HG03280 (cell line): ENCODE results near the gene TRIM74.
"Not testable (repeated sequence)": the region's sequence is repeated elsewhere in the genome, so short reads cannot be mapped to it uniquely, and the experiment has no call there.

Experiments
- ATAC-seq: cut with Tn5 transposase; IDR thresholded peaks from one replicate; pipeline ENCODE4 v1.9.1; 2021; ENCODE audit warnings: mild to moderate bottlenecking, moderate library complexity; ENCODE audit not compliant: unreplicated experiment

Gene TRIM74

DNA sequence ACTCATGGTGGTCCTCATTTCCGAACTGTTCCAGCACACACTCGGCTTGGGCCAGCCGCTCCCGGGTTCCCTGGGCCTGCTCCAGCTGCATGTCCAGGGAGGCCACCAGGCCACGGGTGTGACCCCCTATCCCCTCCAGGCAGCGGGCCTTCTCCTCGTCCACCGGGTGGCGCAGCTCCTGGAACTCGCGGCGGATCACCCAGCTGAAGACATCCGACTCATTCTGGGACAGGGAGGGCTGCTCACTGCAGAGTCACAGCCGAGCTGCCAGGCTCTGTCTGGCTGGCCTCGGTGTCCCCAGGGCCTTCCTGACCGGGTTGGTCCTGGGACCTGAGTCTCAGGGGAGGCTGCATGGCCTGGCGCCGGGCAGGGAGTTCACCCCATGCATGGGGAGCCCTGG, 9.2 kb downstream of the TRIM74 start:
- ATAC-seq, result not testable (repeated sequence)

DNA sequence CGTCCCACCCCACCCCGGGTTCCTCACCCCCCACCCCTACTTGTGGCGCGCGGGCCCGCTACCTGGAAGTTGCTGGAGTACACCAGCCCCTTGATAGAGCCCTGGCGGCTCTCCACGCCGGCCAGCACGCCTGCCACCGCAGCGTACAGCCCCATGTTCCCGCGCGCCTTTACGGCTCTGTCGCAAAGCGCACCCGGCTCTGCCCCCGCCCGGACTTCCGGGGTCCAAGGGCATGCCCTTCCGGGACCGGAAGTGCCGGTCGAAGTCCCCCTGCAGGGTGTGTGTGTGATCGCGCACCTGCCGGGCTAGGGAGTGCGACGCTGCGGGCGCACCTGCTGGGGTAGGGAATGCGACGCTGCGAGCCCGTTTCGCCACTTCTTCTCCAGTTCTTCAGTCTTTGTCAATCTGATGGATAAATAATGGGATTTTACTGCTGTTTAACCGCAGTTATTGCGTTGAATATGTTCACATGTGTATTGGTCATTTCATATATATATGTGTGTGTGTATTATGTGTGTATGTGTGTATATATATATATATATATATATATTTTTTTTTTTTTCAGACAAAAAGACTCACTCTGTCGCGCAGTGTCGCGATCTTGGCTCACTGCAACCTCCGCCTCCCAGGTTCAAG, 14.6 kb downstream of the TRIM74 start:
- peak; percentile 92 for ATAC-seq

DNA sequence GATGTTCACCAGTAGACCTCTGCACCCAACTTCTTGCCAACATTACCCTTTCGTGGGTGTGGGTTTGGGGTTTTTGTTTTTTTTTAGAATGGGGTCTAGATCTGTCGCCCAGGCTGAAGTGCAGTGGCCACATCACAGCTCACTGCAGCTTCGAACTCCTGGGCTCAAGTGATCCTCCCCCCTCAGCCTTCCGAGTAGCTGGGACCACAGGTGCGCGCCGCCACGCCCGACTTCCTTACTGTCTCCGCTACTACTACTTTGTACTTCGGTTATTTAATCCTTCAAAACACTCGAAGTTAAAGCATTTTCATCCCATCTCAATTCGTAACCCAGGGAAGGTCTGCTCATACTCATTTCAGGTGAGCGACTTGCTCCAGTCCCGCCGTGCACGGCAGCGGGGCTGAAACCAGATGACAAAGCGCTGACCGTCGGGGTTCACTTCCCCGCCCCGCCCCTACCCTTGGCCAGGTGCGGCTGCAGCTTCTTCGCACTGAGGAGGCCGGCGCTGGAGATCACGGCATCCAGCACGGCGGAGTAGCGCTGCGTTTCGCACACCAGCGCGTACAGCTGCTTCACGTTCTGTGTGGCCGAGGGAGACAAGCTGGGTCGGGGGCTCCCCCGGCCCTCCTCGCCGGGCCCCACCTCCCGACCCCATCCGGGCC, 15.2 kb downstream of the TRIM74 start:
- ATAC-seq, result peak; percentile 53

DNA sequence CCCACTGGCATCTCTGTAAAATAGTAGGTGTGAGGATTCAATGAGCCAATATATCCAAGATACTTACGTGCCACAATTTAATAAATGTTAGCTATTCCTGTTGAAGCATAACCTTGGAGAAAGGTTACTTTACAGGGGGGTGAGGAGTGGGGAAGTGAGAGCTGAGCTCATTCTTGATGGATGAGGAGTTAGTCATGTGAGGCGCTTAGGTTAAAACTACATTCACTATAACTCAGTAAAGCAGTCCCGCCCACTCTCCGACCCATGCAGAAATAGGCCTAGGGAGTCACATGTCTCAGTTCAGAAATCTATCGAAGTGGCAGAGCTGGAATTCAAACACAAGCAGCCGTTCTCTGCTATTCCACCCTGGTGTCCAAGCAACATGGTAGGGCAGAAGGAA, 18.8 kb downstream of the TRIM74 start:
- not testable (repeated sequence) for ATAC-seq

DNA sequence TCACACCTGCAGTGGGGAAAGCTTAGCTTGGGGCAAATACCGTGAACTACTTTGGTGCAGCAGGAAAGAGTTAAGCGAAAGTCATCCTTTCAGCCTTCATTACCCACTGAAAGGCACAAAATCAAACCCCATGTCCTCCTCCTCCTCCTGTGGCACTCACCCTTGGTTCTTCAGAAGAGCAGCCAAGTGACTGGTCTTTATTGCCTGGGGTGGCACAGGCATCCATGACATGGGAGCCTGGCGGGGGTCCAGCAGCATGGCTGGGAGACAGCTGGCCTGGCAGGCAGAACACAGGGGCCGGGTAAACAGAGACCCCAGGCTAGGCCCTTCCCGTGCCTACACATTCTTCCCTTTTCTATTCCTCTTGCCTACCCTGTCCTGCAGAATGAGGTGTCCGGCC, 19.6 kb downstream of the TRIM74 start:
- ATAC-seq, result not testable (repeated sequence)

DNA sequence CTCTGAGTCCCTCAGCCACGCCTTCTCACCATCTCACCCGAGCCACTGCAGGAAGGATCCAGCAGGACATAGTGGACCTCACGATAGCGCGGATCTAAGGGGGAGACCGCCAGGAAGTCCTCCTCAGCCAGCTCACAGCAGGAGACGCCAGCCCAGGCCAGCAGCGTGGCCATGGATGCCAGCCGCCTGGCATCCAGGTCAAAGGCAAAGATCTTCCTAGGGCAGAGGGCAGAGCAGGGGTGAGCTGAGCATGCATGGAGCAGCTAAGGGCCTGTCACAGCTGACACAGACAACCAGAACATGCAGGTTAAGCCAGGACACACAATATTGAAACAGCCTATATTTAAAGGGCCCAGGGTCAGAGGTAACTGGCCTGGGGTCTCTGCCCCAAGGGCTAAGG, 20.0 kb downstream of the TRIM74 start:
- not testable (repeated sequence) for ATAC-seq

DNA sequence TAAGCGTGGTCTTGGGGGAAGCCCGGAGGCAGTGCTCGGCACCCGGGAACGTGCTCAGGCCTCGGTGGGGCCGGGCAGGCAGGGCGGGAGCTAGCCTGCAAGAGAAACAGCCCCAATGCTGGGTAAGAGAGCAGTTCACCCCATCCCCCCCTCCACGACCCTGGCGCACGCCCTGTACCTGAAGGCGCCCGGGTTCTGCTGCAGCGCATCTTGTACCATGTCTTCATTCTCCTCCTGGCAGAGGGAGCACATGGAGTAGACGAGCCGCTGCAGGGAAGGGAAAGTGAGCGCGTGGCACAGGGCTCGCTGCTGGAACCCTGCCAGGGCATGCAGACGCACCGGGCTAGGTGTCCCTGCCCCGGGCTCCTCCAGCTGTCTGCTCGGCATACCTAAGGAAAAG, 20.6 kb downstream of the TRIM74 start:
- ATAC-seq, result not testable (repeated sequence)

DNA sequence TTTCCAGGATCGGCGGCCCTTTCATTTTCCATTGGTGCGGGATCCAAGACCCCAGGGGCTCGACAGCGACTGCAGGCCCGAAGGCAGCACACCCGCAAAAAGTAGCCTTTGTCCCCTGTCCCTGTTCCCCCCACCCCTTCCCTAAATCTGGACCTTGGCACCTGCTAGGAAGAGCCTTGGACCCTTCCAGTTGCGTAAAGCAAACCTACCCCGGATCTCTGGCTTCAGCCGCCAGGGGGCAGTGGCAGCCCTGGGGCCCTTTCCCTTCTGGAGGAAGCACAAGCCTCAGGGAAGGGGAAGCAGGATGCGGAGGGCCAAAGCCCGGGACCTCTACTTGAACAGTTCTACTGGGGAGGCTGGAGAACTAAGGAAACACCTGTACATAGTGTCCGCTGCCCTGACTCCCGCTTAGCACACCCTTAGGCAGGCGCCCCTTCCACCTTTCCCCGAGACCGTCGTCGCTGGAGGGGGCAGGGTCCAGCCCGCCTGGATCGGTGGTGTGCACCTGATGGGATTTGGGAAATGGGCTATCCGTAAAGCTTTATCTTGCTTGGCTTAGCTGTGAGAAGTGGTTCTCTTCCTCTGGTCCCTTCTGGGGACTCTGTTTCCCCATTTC, 23.0 kb downstream of the TRIM74 start:
- ATAC-seq, result not testable (repeated sequence)

DNA sequence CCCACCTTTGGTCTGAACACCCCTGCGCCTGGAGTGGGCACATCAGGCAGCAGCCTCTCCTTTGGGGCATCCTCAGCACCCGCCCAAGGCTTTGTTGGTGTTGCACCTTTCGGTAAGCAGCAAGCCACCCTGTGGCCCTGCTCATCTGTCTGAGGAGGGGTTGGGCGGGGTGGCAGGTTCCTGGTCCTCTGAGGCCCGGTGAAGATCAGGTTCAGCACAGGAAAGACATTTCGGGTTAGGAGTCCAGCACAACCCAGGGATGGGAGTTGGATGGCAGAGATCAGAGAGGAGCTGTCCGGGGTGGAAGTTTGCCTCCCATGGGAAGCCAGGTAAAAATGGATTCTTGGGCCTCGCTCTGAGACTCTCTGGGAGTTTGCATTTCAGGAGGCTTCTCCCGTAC, 23.7 kb downstream of the TRIM74 start:
- ATAC-seq, result not testable (repeated sequence)

DNA sequence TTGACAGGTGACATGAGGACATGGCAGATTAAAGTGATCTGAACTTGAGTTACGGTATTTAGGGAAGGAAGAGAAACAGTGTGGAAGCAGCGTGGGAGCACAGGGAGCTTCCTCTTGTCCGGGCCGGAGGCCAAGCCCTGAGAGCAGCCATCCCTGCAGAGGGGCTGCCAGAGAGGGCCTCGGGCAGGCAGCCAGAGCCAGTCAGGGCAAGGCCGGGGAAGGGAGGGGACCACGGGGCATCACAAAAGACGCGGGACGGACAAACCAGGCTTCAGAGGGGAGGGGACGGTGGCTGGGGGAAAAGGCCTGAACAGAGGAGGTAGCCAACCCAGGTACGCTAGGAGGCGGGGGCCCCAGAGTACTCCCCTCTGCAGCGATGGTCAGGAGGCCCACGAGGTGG, 24.3 kb downstream of the TRIM74 start:
- not testable (repeated sequence) for ATAC-seq

DNA sequence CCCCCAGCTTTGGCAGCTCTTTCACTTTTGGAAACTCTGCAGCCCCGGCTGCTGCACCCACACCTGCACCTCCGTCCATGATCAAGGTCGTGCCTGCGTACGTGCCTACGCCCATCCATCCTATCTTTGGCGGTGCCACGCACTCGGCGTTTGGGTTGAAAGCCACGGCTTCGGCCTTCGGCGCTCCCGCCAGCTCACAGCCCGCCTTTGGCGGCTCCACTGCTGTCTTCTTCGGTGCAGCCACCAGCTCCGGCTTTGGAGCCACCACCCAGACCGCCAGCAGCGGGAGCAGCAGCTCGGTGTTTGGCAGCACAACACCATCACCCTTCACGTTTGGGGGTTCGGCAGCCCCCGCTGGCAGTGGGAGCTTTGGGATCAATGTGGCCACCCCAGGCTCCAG, 26.3 kb downstream of the TRIM74 start:
- ATAC-seq, result not testable (repeated sequence)

DNA sequence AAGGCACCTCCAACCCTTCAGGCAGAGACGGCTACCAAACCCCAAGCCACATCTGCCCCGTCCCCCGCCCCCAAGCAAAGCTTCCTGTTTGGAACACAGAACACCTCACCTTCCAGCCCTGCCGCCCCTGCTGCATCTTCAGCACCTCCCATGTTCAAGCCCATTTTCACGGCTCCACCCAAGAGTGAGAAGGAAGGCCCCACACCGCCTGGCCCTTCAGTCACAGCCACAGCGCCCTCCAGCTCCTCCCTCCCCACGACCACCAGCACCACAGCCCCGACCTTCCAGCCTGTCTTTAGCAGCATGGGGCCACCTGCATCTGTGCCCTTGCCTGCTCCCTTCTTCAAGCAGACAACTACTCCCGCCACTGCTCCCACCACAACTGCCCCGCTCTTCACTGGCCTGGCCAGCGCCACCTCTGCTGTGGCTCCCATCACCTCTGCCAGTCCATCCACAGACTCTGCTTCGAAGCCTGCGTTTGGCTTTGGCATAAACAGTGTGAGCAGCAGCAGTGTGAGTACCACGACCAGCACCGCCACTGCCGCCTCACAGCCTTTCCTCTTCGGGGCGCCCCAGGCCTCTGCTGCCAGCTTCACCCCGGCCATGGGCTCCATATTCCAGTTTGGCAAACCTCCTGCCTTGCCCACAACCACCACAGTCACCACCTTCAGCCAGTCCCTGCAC, 27.1 kb downstream of the TRIM74 start:
- not testable (repeated sequence) for ATAC-seq

DNA sequence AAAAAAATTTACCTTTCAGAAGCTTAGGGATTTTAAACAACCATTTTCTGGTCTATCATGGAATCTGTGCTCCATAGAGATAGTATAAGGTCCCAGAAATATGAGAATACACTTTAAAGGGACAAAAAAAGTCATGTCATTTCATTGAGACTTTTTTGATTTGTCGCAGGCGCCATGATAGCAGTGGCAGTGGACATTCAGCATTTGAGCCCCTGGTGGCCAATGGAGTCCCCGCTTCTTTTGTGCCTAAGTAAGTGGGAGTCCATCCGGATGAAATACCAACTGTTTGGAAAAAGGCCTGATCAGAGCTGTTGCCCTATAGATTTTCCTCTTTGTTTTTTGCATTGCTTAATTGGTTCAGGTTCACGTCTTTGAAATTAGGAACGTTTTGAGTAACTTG, 41.0 kb downstream of the TRIM74 start:
- ATAC-seq, result not testable (repeated sequence)

DNA sequence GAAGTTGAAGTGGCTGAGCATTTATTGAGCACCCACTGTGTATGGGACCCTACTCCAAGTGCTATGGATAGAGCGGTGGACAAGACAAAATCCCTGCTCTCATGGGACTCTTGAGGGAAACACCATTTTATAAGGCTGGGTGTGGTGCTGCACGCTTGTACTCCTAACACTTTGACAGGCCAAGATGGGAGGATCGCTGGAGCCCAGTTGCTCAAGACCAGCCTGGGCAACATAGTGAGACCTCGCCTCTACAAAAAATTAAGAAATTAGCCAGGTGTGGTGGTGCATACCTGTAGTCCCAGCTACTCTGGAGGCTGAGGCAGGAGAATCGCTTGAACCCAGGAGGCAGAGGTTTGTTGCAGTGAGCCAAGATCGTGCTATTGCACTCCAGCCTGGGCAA, 41.5 kb downstream of the TRIM74 start:
- not testable (repeated sequence) for ATAC-seq

DNA sequence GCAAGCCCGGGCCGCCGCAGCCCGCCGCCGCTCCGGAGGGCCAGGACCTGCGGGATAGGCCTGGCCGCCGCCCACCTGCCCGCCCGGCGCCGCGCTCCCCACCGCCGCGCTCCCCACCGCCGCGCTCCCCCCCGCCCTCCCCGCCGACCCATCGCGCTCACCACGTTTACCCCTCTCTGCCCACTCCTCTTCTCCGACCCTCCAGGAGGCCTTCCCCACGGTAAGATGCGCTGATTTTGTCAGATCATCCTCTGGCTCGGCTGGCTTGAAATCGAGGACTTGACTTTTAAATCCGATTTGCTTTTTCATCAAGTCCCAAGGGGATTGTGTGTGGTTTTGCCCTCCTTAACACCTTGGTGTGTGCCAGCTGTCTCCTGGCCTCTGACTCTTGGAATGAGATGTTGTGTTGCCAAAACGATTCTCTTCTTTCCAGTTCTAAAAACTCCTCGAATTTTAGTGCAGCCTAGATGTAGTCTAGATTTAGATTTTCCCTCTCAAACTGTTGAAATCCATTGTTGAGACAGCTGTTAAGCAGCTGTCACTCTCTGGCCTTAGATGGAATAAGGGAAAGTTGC, 43.6 kb downstream of the TRIM74 start:
- ATAC-seq, result no peak

DNA sequence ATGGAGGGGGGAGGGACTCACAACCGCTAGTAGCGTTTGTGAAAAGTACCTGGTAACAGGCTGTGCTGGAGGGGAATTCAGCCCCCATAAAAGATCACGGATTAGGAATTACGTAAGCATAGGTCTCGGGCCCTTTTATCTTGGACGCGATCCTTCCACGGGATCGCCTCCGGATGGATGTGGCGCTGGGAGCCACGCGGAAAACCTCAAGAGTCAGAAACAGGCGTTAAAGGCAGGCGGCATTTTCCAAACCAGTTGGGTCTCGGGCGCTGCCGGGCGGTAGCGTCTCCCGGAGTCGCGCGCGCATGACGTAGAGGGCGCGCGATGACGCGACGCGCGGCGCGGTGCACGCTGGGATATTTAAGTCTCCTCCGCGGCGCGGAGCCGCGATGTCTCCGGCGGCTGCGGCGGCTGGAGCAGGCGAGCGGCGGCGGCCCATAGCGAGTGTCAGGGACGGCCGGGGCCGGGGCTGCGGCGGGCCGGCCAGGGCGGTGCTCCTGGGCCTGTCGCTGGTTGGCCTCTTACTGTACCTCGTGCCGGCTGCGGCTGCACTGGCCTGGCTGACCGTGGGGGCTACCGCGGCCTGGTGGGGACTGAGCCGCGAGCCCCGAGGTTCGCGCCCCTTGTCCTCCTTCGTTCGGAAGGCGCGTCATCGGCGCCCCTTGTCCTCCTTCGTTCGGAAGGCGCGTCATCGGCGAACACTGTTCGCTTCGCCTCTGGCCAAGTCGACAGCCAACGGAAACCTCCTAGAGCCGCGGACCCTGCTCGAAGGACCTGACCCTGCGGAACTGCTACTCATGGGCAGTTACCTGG, 44.3 kb downstream of the TRIM74 start, which contains the start of gene POM121:
POM121 (plus strand) TSS at position 363 of the 813 bp plus-strand sequence; CDS start at position 390, 27 bp downstream.
- ATAC-seq, result peak; percentile 81

DNA sequence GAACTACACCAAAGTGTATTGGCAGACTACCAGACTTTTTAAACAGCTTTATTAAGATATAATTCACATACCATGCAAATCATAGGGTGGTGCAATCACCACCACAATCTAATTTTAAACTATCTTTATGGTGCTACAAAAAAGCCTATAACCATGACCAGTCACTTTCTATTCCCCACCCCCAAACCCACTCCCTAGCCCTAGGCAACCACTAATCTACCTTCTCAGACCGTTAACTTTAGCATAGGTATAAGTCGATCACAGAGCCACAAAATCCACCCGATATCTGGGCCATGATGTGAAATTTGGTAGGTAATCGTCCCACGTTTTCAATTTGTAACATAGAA, 44.9 kb downstream of the TRIM74 start:
- ATAC-seq, result peak; percentile 22

DNA sequence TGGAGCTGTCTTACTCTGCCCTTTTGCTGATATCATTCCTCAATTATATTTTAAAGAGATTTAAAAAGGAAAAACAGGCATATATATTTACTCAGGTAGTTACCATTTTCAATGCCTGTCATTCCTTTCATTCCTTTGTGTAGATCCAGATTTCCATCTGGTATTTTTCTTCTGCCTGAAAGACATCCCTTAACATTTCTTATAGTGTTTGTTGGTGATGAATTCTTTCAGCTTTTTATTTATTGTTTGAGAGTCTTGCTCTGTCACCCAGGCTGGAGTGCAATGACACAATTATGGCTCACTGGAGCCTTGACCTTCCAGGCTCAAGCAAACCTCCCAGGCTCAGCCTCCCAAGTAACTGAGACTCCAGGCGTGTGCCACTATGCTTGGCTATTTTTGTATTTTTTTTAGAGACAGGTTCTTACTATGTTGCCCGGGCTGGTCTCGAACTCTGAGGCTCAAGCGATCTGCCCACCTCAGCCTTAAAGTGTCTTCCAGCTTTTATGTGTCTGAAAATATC, 50.0 kb downstream of the TRIM74 start:
- no peak for ATAC-seq

DNA sequence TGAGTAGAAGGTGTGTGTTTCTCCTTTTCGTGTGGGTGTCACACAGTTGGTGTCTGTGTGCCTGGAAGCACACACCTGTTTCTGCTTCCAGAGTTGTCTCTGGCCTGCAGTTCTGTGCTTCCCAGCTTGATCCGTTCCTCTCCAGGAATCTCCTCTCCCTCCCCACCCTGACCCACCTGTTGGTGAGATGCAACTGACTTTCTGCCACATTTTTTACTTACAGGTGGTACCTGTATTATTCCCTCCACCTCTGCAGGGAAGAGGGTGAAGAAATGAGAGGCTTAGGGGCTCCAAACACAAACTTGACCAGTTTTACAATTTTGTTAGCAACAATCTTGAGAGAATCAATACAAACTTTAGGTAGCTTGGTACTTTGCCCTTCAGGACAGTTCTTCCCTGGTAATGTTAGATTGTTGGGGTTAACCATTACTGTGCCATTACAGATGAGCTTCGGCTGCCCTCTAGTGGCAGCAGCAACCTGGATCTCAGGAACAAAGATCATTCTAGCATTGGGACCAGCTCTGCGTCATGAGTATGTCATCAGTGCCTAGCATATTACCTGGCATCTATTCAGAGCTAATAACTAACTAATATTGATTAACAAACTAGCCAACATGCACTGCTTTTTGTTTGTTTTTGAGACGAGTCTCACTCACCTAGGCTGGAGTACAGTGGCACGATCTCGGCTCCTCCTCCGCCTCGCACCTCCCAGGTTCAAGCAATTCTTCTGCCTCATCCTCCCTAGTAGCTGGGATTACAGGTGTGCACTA, 54.3 kb downstream of the TRIM74 start:
- ATAC-seq, result peak; percentile 80
